ENCODE measurements around the gene MCM8. TPM values are rescaled to one million over a fixed set of nuclear protein-coding genes. Genes with fewer than 3 reads are reported as not detected.

MCM8 gene
- total RNA-seq, 2 experiments from 2014 or later = 43.7 to 58.2 TPM

DNA sequence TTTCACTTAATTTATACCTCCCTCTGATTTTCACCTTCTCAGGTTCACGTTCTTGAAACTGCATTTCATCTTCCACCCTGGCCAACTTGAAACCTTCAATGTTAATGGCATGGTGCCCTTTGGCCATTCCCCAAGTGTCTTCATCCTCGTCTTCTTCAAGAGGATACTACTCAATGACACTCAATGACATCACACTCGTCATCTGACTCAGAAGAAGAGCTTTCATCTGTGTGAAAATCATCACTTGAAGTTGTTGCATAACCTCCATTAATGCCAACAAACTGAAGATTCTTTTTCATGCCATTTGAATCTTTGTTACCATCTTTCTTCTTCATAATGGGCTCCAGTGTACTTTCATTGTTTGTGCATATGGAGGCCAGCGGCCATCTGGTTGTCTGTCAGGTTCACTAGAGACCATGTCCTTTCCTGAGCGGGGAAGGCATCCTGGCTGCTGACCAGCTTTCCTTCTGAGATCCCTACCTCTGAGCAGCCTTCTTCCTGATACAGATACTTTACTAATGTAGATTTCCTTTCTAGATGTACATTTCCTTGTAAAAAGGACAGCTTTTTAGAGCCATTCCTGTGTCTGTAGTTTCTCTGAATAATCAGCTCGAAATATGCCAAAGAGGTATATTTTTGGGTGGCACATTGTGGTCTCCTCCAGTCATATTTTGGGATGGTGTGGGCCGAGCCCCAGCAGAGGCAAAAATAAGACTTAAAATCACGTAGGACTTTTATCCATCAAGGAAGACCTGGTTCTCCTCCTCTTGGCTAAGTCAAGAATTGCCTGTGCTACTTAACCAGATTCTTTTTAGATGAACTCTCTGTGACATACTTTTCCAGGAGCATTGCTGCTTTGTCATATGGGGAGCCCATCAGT is 21.4 kb upstream of the MCM8 start:
- TF ChIP-seq, protein P1, sequence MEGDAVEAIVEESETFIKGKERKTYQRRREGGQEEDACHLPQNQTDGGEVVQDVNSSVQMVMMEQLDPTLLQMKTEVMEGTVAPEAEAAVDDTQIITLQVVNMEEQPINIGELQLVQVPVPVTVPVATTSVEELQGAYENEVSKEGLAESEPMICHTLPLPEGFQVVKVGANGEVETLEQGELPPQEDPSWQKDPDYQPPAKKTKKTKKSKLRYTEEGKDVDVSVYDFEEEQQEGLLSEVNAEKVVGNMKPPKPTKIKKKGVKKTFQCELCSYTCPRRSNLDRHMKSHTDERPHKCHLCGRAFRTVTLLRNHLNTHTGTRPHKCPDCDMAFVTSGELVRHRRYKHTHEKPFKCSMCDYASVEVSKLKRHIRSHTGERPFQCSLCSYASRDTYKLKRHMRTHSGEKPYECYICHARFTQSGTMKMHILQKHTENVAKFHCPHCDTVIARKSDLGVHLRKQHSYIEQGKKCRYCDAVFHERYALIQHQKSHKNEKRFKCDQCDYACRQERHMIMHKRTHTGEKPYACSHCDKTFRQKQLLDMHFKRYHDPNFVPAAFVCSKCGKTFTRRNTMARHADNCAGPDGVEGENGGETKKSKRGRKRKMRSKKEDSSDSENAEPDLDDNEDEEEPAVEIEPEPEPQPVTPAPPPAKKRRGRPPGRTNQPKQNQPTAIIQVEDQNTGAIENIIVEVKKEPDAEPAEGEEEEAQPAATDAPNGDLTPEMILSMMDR (conservative IDR thresholded peaks at IDR 0.05; ENCODE audit: low read length) = no peak
- TF ChIP-seq EZH2phosphoT487 (IDR thresholded peaks at IDR 0.05; ENCODE audit: borderline replicate concordance, low read depth, low read length) = no peak
- ChIA-PET CTCF (ENCODE audit: unreplicated experiment) (no interaction called here), POLR2A (interaction anchor here (0.5 to 1.3 kb wide), 4 partner anchors 7 to 127 kb away, joined by 3 to 6 read pairs (median 4); no protein-coding TSS in a partner anchor)
- H4K20me1 ChIP-seq (ENCODE audit: insufficient read depth, low read length) = no peaks in the 10 kb centered on the region
- H3K36me3 ChIP-seq (ENCODE audit: insufficient read depth, low read length) = no peaks in the 10 kb centered on the region
- BruUV-seq (replicated peaks) = no TSS peak
- H3K4me1 ChIP-seq (ENCODE audit: insufficient read depth, low read length, poor library complexity, severe bottlenecking) = peaks cover 6% of the 10 kb centered on the region
- no peaks in the 10 kb centered on the region for H3K9me3 ChIP-seq (ENCODE audit: low read length)
- H3K4me3 ChIP-seq (ENCODE audit: low read depth, low read length, poor library complexity, severe bottlenecking) = no peak overlapping the region
- no peaks in the 10 kb centered on the region for H3K9me2 ChIP-seq (ENCODE audit: insufficient read depth, low read length)
- H3K4me2 ChIP-seq (ENCODE audit: low read length) = no peak overlapping the region
- H2AFZ ChIP-seq (ENCODE audit: low read length) = no peak overlapping the region
- intact Hi-C loops (cut with micrococcal nuclease; ENCODE audit: unreplicated experiment) = no loop called here
- DNase-seq (ENCODE audit: low spot score) = no peak
- H3K27ac ChIP-seq (ENCODE audit: low read depth, low read length, poor library complexity, severe bottlenecking) = no peak overlapping the region
- H3K79me2 ChIP-seq (ENCODE audit: insufficient read depth, low read depth, low read length) = no peaks in the 10 kb centered on the region

- no TSS peak for BruUV-seq (replicated peaks)
- TF ChIP-seq, protein P1 (conservative IDR thresholded peaks at IDR 0.05; ENCODE audit: low read length) = no peak
- TF ChIP-seq EZH2phosphoT487 (IDR thresholded peaks at IDR 0.05; ENCODE audit: borderline replicate concordance, low read depth, low read length) = no peak
- ChIA-PET CTCF (ENCODE audit: unreplicated experiment) (no interaction called here), POLR2A (interaction anchor here (0.6 kb wide), 1 partner anchor 82 kb away, joined by 3 read pairs; no protein-coding TSS in a partner anchor)
- Histone ChIP-seq H2AFZ (ENCODE audit: low read length) (no peak overlapping the region), H3K4me2 (ENCODE audit: low read length) (no peak overlapping the region), H4K20me1 (ENCODE audit: insufficient read depth, low read length) (no peaks in the 10 kb centered on the region), H3K36me3 (ENCODE audit: insufficient read depth, low read length) (no peaks in the 10 kb centered on the region), H3K79me2 (ENCODE audit: insufficient read depth, low read depth, low read length) (no peaks in the 10 kb centered on the region), H3K4me3 (ENCODE audit: low read depth, low read length, poor library complexity, severe bottlenecking) (no peak overlapping the region), H3K4me1 (ENCODE audit: insufficient read depth, low read length, poor library complexity, severe bottlenecking) (peaks cover 8% of the 10 kb centered on the region), H3K9me3 (ENCODE audit: low read length) (no peaks in the 10 kb centered on the region), H3K27ac (ENCODE audit: low read depth, low read length, poor library complexity, severe bottlenecking) (no peak overlapping the region), H3K9me2 (ENCODE audit: insufficient read depth, low read length) (no peaks in the 10 kb centered on the region)
- intact Hi-C loops (cut with micrococcal nuclease; ENCODE audit: unreplicated experiment) = loop anchor here (5.0 kb wide), 1 partner anchor 146 kb away; no protein-coding TSS in a partner anchor
- no peak for DNase-seq (ENCODE audit: low spot score)
Measured at GRCh38 chr20:5931411-5931810, 19.0 kb upstream of the MCM8 start.

DNA sequence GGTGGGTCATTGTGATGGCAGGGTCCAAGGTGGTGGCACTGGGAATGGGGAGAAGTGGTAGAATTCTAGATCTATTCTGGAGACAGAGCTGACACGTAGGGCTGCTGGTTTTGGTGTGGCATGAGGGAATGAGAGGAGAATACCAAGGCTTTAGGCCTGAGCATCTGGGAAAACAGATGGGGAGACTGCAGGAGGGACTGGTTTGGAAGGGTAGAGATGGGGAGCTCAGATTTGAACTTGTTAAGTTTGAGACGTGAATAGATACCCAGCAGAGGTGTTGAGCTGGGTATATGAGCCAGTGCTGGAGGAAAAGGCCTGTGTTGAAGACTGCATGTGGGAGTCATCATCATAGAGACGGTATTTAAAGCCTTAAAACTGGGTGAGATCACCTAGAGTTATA is 17.7 kb upstream of the MCM8 start:
- Histone ChIP-seq H3K36me3 (ENCODE audit: insufficient read depth, low read length) (peaks cover 7% of the 10 kb centered on the region), H2AFZ (ENCODE audit: low read length) (no peak overlapping the region), H3K9me3 (ENCODE audit: low read length) (no peaks in the 10 kb centered on the region), H3K4me2 (ENCODE audit: low read length) (no peak overlapping the region), H3K4me1 (ENCODE audit: insufficient read depth, low read length, poor library complexity, severe bottlenecking) (peaks cover 8% of the 10 kb centered on the region), H3K27ac (ENCODE audit: low read depth, low read length, poor library complexity, severe bottlenecking) (no peak overlapping the region), H3K9me2 (ENCODE audit: insufficient read depth, low read length) (no peaks in the 10 kb centered on the region), H4K20me1 (ENCODE audit: insufficient read depth, low read length) (no peaks in the 10 kb centered on the region), H3K79me2 (ENCODE audit: insufficient read depth, low read depth, low read length) (no peaks in the 10 kb centered on the region), H3K4me3 (ENCODE audit: low read depth, low read length, poor library complexity, severe bottlenecking) (no peak overlapping the region)
- TF ChIP-seq EZH2phosphoT487 (IDR thresholded peaks at IDR 0.05; ENCODE audit: borderline replicate concordance, low read depth, low read length) = no peak
- TF ChIP-seq, protein P1 (conservative IDR thresholded peaks at IDR 0.05; ENCODE audit: low read length) = no peak
- DNase-seq (ENCODE audit: low spot score) = no peak
- CTCF ChIA-PET (ENCODE audit: unreplicated experiment) = interaction anchor here (0.8 to 2.1 kb wide), 2 partner anchors 403 to 404 kb away, joined by 3 to 6 read pairs; no protein-coding TSS in a partner anchor
- BruUV-seq (replicated peaks) = no TSS peak
- intact Hi-C loops (cut with micrococcal nuclease; ENCODE audit: unreplicated experiment) = loop anchor here (1.0 to 5.0 kb wide), 3 partner anchors 144 to 403 kb away; no protein-coding TSS in a partner anchor
- POLR2A ChIA-PET = interaction anchor here (0.6 to 1.0 kb wide), 3 partner anchors 72 to 372 kb away, joined by 3 to 4 read pairs (median 3); no protein-coding TSS in a partner anchor

Data from OCI-LY7 (cell line).